ENCODE results near the gene SELENOO.

The SELENOO gene

GRCh38 chr22:50186761-50187523 lies 13.9 kb upstream of the SELENOO start:
- Histone ChIP-seq H3K27ac (no peak overlapping the region), H3K9me3 (ENCODE audit: control insufficient read depth, low read length) (no peaks in the 10 kb centered on the region), H3K9ac (no peak overlapping the region), H2AFZ (no peak overlapping the region), H3K4me1 (peaks cover 3% of the 10 kb centered on the region), H3K79me2 (no peaks in the 10 kb centered on the region), H3K4me3 (ENCODE audit: low read depth, low read length) (peak overlapping the region; percentile 59), H3K4me2 (ENCODE audit: low read length) (peak overlapping the region; percentile 72), H3K27me3 (ENCODE audit: control insufficient read depth, insufficient read depth, low read length) (no peaks in the 10 kb centered on the region), H3K36me3 (ENCODE audit: control insufficient read depth, insufficient read depth, low read length) (no peaks in the 10 kb centered on the region)
- TF ChIP-seq CTCF (IDR thresholded peaks at IDR 0.05) = no peak

- H3K79me2 ChIP-seq = no peaks in the 10 kb centered on the region
- H3K4me1 ChIP-seq = peaks cover 3% of the 10 kb centered on the region
- H3K36me3 ChIP-seq (ENCODE audit: control insufficient read depth, insufficient read depth, low read length) = no peaks in the 10 kb centered on the region
- H2AFZ ChIP-seq = no peak overlapping the region
- H3K4me2 ChIP-seq (ENCODE audit: low read length) = no peak overlapping the region
- H3K27ac ChIP-seq = no peak overlapping the region
- no peak overlapping the region for H3K9ac ChIP-seq
- no peaks in the 10 kb centered on the region for H3K27me3 ChIP-seq (ENCODE audit: control insufficient read depth, insufficient read depth, low read length)
- H3K4me3 ChIP-seq (ENCODE audit: low read depth, low read length) = no peak overlapping the region
- TF ChIP-seq CTCF (IDR thresholded peaks at IDR 0.05) = no peak
- no peaks in the 10 kb centered on the region for H3K9me3 ChIP-seq (ENCODE audit: control insufficient read depth, low read length)
These were observed 12.5 kb upstream of the SELENOO start for GRCh38 chr22:50188356-50188755.

GRCh38 chr22:50189184-50189848 lies 11.5 kb upstream of the SELENOO start:
- Histone ChIP-seq H3K9me3 (ENCODE audit: control insufficient read depth, low read length) (no peaks in the 10 kb centered on the region), H3K36me3 (ENCODE audit: control insufficient read depth, insufficient read depth, low read length) (no peaks in the 10 kb centered on the region), H3K4me1 (peaks cover 3% of the 10 kb centered on the region), H3K4me2 (ENCODE audit: low read length) (no peak overlapping the region), H3K79me2 (no peaks in the 10 kb centered on the region), H3K27ac (no peak overlapping the region), H3K4me3 (ENCODE audit: low read depth, low read length) (peak overlapping the region; percentile 55), H3K27me3 (ENCODE audit: control insufficient read depth, insufficient read depth, low read length) (no peaks in the 10 kb centered on the region), H2AFZ (no peak overlapping the region), H3K9ac (no peak overlapping the region)
- no peak for TF ChIP-seq CTCF (IDR thresholded peaks at IDR 0.05)

GRCh38 chr22:50189849-50190181 lies 11.0 kb upstream of the SELENOO start:
- no peak for TF ChIP-seq CTCF (IDR thresholded peaks at IDR 0.05)
- no peak overlapping the region for H3K9ac ChIP-seq

More at GRCh38 chr22:50189849-50190181, 11.0 kb upstream of the SELENOO start:
- Histone ChIP-seq H3K27me3 (ENCODE audit: control insufficient read depth, insufficient read depth, low read length) (no peaks in the 10 kb centered on the region), H3K4me3 (ENCODE audit: low read depth, low read length) (peak overlapping the region; percentile 55), H3K9me3 (ENCODE audit: control insufficient read depth, low read length) (no peaks in the 10 kb centered on the region), H3K36me3 (ENCODE audit: control insufficient read depth, insufficient read depth, low read length) (no peaks in the 10 kb centered on the region), H3K27ac (peak overlapping the region; percentile 60), H2AFZ (no peak overlapping the region), H3K79me2 (no peaks in the 10 kb centered on the region), H3K4me2 (ENCODE audit: low read length) (peak overlapping the region; percentile 91), H3K4me1 (peaks cover 3% of the 10 kb centered on the region)

Measured in parathyroid adenoma (tissue), 2 donors.